K562 (cell line): Measurements from ENCODE around the gene RAB6B. TPM values are rescaled to one million over a fixed set of nuclear protein-coding genes. Genes with fewer than 3 reads are reported as not detected.
A peak's percentile ranks its signal among the peaks of the same experiment; 100 is the strongest.

Experiments
- ATAC-seq: fragments of 200-7000 bp; cut with Tn5 transposase; 3 replicates; pipeline ENCODE4 v1.9.1; 2020; ENCODE audit warnings: moderate library complexity
- BruUV-seq: library from RNA; stranded (reverse); fragments of 400-500 nt; replicated peaks from 2 replicates; lab custom pipeline; 2021; lab: Mats Ljungman, UMichigan
- CTCF ChIA-PET: fragments of 300-600 bp; formaldehyde crosslinking; extraction: SDS; loops from one replicate; lab custom pipeline; 2021; ENCODE audit warnings: low intra/inter-chr PET ratio; lab: Yijun Ruan, JAX
- POLR2A ChIA-PET: fragments of 300-600, 350-650 bp; sonication (Branson Sonifier 250); formaldehyde crosslinking; extraction: SDS; loops from one replicate; lab custom pipeline; 2021; ENCODE audit warnings: antibody characterized with exemption, inconsistent platforms; lab: Yijun Ruan, JAX
- DNase-seq, 4 experiments: peaks; one replicate each; pipeline versions ENCODE4 v3.0.0 to v3.0.0-alpha.2; 2011 to 2018; ENCODE audit warnings: low spot score in 3 of 4, mixed read lengths in 3 of 4; ENCODE audit errors: extremely low read depth in 1 of 4
- FAIRE-seq: peaks from 2 replicates; lab custom pipeline; 2011; peaks lifted over from hg19 to GRCh38; lab: Jason Lieb, UNC
- H2AFZ ChIP-seq: 2 replicates; pipeline ENCODE4 v1.6.0; 2011; ENCODE audit warnings: low read depth, low read length, control low read depth, inconsistent platforms
- H3K27ac ChIP-seq: fragments of 200-600 bp; 3 replicates; pipeline ENCODE4 v1.8.0; 2011; ENCODE audit warnings: low read depth, mild to moderate bottlenecking, control low read depth, inconsistent platforms, low read length, moderate library complexity, mixed read lengths; ENCODE audit errors: extremely low read depth
- H3K27me3 ChIP-seq, 2 experiments: fragments of 300-600 bp in 1 of 2; 2 replicates in 1 of 2; 3 replicates in 1 of 2; pipeline versions ENCODE4 v1.6.0 to v1.8.0; 2011; ENCODE audit warnings: inconsistent platforms in 2 of 2, low read length in 2 of 2, mild to moderate bottlenecking in 1 of 2, mixed read lengths in 1 of 2, moderate library complexity in 1 of 2; ENCODE audit not compliant: control insufficient read depth in 2 of 2, insufficient read depth in 2 of 2
- H3K36me3 ChIP-seq: fragments of 300-600 bp; 3 replicates; pipeline ENCODE4 v1.8.0; 2011; ENCODE audit warnings: mild to moderate bottlenecking, low read length, inconsistent platforms; ENCODE audit not compliant: control insufficient read depth, insufficient read depth
- H3K4me1 ChIP-seq, 2 experiments: fragments of 200-600 bp in 1 of 2; replicated peaks in 1 of 2; 2 replicates in 1 of 2; 3 replicates in 1 of 2; pipeline versions ENCODE4 v1.5.1 to v1.8.0; 2011; ENCODE audit warnings: inconsistent platforms in 2 of 2, low read length in 2 of 2, mild to moderate bottlenecking in 1 of 2, mixed read lengths in 1 of 2, moderate library complexity in 1 of 2; ENCODE audit not compliant: control insufficient read depth in 2 of 2, insufficient read depth in 2 of 2
- H3K4me2 ChIP-seq: 2 replicates; pipeline ENCODE4 v1.6.1; 2011; ENCODE audit warnings: low read length, control low read depth, inconsistent platforms, mixed read lengths; ENCODE audit not compliant: insufficient read depth
- H3K4me3 ChIP-seq: fragments of 200-600 bp; sonication (generic), shearing (Covaris generic); 2 replicates; pipeline ENCODE4 v1.5.1; 2016; ENCODE audit warnings: control low read depth, inconsistent platforms
- H3K79me2 ChIP-seq: fragments of 200-600 bp; 3 replicates; pipeline ENCODE4 v1.8.0; 2011; ENCODE audit warnings: low read length, inconsistent platforms; ENCODE audit not compliant: control insufficient read depth, insufficient read depth
- H3K9ac ChIP-seq, 2 experiments: 2 replicates each; pipeline versions ENCODE4 v1.6.0 to v1.6.1; 2011; ENCODE audit warnings: low read depth in 2 of 2, low read length in 2 of 2, control low read depth in 1 of 2, inconsistent platforms in 1 of 2, mild to moderate bottlenecking in 1 of 2, mixed read lengths in 1 of 2; ENCODE audit not compliant: insufficient read depth in 1 of 2
- H3K9me1 ChIP-seq: one replicate; pipeline ENCODE4 v1.6.0; 2011; ENCODE audit warnings: inconsistent platforms, mild to moderate bottlenecking, low read length, moderate library complexity; ENCODE audit not compliant: control insufficient read depth, insufficient read depth
- H3K9me3 ChIP-seq: replicated peaks from 2 replicates; pipeline ENCODE4 v1.5.1; 2011; ENCODE audit warnings: low read depth, low read length, inconsistent platforms; ENCODE audit not compliant: control insufficient read depth, insufficient read depth
- H4K20me1 ChIP-seq: replicated peaks from 2 replicates; pipeline ENCODE4 v1.6.1; 2011; ENCODE audit warnings: low read length, inconsistent platforms, mixed read lengths; ENCODE audit not compliant: control insufficient read depth, insufficient read depth
- CBX5 ChIP-seq: IDR thresholded peaks from 2 replicates; pipeline ENCODE4 v1.6.1; 2014; ENCODE audit warnings: low read depth, borderline replicate concordance
- CEBPZ ChIP-seq: fragments of 150-350 bp; IDR thresholded peaks from 2 replicates; pipeline ENCODE4 v1.6.1; 2014; ENCODE audit warnings: low read depth, mild to moderate bottlenecking, low read length, borderline replicate concordance
- HDGF ChIP-seq: fragments of 450-650 bp; IDR thresholded peaks from 2 replicates; pipeline ENCODE4 v1.6.1; 2016
- HMBOX1 ChIP-seq: sonication (generic); IDR thresholded peaks from 2 replicates; pipeline ENCODE4 v1.6.1; 2016
- SRSF7 ChIP-seq: fragments of 200-400 bp; formaldehyde crosslinking; optimal IDR thresholded peaks from 2 replicates; pipeline ENCODE3; 2017; ENCODE audit warnings: mild to moderate bottlenecking, low read depth, low read length
- ZFP36 ChIP-seq: fragments of 150-350 bp; IDR thresholded peaks from 2 replicates; pipeline ENCODE4 v1.6.1; 2018; ENCODE audit warnings: low read length, low read depth; ENCODE audit not compliant: partially characterized antibody
- WGBS: fragments of 100-300 bp; shearing (Covaris generic); methylation state at CpG from one replicate; pipeline ENCODE4 v1.1.6; 2016; ENCODE audit warnings: low coverage, mixed read lengths; ENCODE audit not compliant: insufficient coverage; ENCODE audit errors: missing lambda C conversion rate; 5-methylcytosine and 5-hydroxymethylcytosine counted together
- in situ Hi-C: fragments of 300-500 bp; cut with MboI; formaldehyde crosslinking; loops from 4 replicates; pipeline ENCODE4 v1.15.0; 2018; ENCODE audit warnings: inconsistent platforms, mixed read lengths
- intact Hi-C: fragments of 100-400 bp; cut with micrococcal nuclease; formaldehyde crosslinking; loops from 2 replicates; pipeline ENCODE4 v1.14.2; 2022
- polyA plus RNA-seq, 8 experiments: library from polyadenylated mRNA; depleted of rRNA in 4 of 8; stranded (reverse) in 5 of 8; unstranded in 3 of 8; fragments of >200 nt; fragmentation: Nextera tagmentation in 2 of 8; fragmentation: Illumina TruSeq in 1 of 8; extraction: Ambion mirVana in 2 of 8; extraction: Trizol in 1 of 8; gene quantifications; 2 replicates each; pipeline versions ENCODE4 v1.2.1 to v1.2.3, GENCODE V29; 2011 to 2014; ENCODE audit warnings: inconsistent platforms in 1 of 8, missing spikeins in 1 of 8
- total RNA-seq, 7 experiments: library from RNA; depleted of rRNA in 6 of 7; stranded (reverse); fragments of >200 nt in 6 of 7; fragmentation: Illumina TruSeq in 2 of 7; extraction: Trizol in 2 of 7; gene quantifications; 2 replicates each; pipeline versions ENCODE4 v1.2.1 to v1.2.3, GENCODE V29; 2011 to 2021; ENCODE audit warnings: low replicate concordance in 1 of 7

RAB6B gene
- total and polyA plus RNA-seq, 9 of the 15 experiments (the other 6 are each of a cell fraction or from before 2014, with no cell fraction given) = 0.60 to 18.1 (median 1.5) TPM

GRCh38 chr3:133797396-133798105, 98.1 kb downstream of the RAB6B start:
- Histone ChIP-seq H3K27ac (no peak overlapping the region), H3K9ac (no peak overlapping the region), H3K79me2 (no peaks in the 10 kb centered on the region), H3K36me3 (no peaks in the 10 kb centered on the region), H4K20me1 (no peaks in the 10 kb centered on the region), H3K9me1 (no peaks in the 10 kb centered on the region), H2AFZ (no peak overlapping the region), H3K9me3 (no peaks in the 10 kb centered on the region), H3K4me3 (no peak overlapping the region), H3K4me1 (no peaks in the 10 kb centered on the region; a peak in 1 of 5 replicates), H3K4me2 (no peak overlapping the region), H3K27me3 (no peaks in the 10 kb centered on the region)
- intact Hi-C loops (no loop called here), in situ Hi-C loops (no loop called here)
- WGBS = 4% methylated on average over 3 of the region's 3 CpGs
- BruUV-seq = no TSS peak
- TF ChIP-seq HMBOX1 (0 out of 2 replicates have a peak, but pooled peaks have one; percentile 28), SRSF7 (no peak)
- DNase-seq (no peak), FAIRE-seq (no peak), ATAC-seq (no peak)
- CTCF ChIA-PET = no interaction called here
- POLR2A ChIA-PET = no interaction called here

GRCh38 chr3:133792171-133792763, 103.4 kb downstream of the RAB6B start:
- no peaks in the 10 kb centered on the region for H4K20me1 ChIP-seq
- intact Hi-C loops (no loop called here), in situ Hi-C loops (no loop called here)
- BruUV-seq = no TSS peak
- DNase-seq (peak in 1 of 4 experiments; percentile 20), FAIRE-seq (no peak), ATAC-seq (no peak)
- H3K4me1 ChIP-seq = no peaks in the 10 kb centered on the region; a peak in 1 of 5 replicates
- H3K27ac ChIP-seq = no peak overlapping the region
- no peak overlapping the region for H3K4me2 ChIP-seq
- H3K36me3 ChIP-seq = no peaks in the 10 kb centered on the region
- H3K9me3 ChIP-seq = no peaks in the 10 kb centered on the region
- ChIA-PET CTCF (no interaction called here), POLR2A (no interaction called here)
- H3K79me2 ChIP-seq = no peaks in the 10 kb centered on the region
- no peaks in the 10 kb centered on the region for H3K9me1 ChIP-seq
- no peak overlapping the region for H2AFZ ChIP-seq
- no peak overlapping the region for H3K9ac ChIP-seq
- no peak overlapping the region for H3K4me3 ChIP-seq
- 12% methylated on average over 8 of the region's 9 CpGs for WGBS
- no peaks in the 10 kb centered on the region for H3K27me3 ChIP-seq
- TF ChIP-seq ZFP36 (peak; percentile 82), CEBPZ (peak; percentile 63; the same call in 1 of the 2 replicates), CBX5 (no peak), HDGF (no peak)
